Islet precursor cell (in vitro differentiated cells): Measurements from ENCODE around the gene LAIR1.
"Not testable (repeated sequence)": the region's sequence is repeated elsewhere in the genome, so short reads cannot be mapped to it uniquely, and the experiment has no call there.

Experiments used
- DNase-seq: peaks from one replicate; pipeline ENCODE4 v3.0.0-alpha.2; 2018

Gene LAIR1

GRCh38 chr19:54364775-54365257 lies at the start of gene LAIR1:
Gene LAIR1, minus strand, starts transcription at chr19:54364931. Its CDS starts 127 bp downstream, at chr19:54364804.
- DNase-seq = peak; percentile 57

GRCh38 chr19:54414156-54414555 lies 49.4 kb upstream of the LAIR1 start:
- DNase-seq = no peak

- DNase-seq = no peak
These were observed 48.1 kb upstream of the LAIR1 start for GRCh38 chr19:54412877-54413276.

- DNase-seq = no peak
These were observed 46.3 kb upstream of the LAIR1 start for GRCh38 chr19:54411033-54411432.

- no peak for DNase-seq
These were observed 43.8 kb upstream of the LAIR1 start for GRCh38 chr19:54408456-54409026.

- no peak for DNase-seq
These were observed 43.0 kb upstream of the LAIR1 start for GRCh38 chr19:54407780-54408179.

- DNase-seq = no peak
These were observed 40.9 kb upstream of the LAIR1 start for GRCh38 chr19:54405628-54406027.

- DNase-seq = no peak
These were observed 38.3 kb upstream of the LAIR1 start for GRCh38 chr19:54403054-54403453.

- no peak for DNase-seq
These were observed 36.2 kb upstream of the LAIR1 start for GRCh38 chr19:54400913-54401312.

- DNase-seq = no peak
These were observed 34.5 kb upstream of the LAIR1 start for GRCh38 chr19:54399189-54399588.

GRCh38 chr19:54395685-54396084 lies 31.0 kb upstream of the LAIR1 start:
- no peak for DNase-seq

GRCh38 chr19:54393381-54393780 lies 28.6 kb upstream of the LAIR1 start:
- DNase-seq = peak; percentile 76

GRCh38 chr19:54392105-54392504 lies 27.4 kb upstream of the LAIR1 start:
- no peak for DNase-seq

GRCh38 chr19:54391589-54392061 lies 26.9 kb upstream of the LAIR1 start:
- DNase-seq = no peak

- DNase-seq = peak; percentile 78
These were observed 26.3 kb upstream of the LAIR1 start for GRCh38 chr19:54390942-54391577.

- no peak for DNase-seq
These were observed 24.8 kb upstream of the LAIR1 start for GRCh38 chr19:54389553-54389952.

- no peak for DNase-seq
These were observed 24.0 kb upstream of the LAIR1 start for GRCh38 chr19:54388802-54389139.

- no peak for DNase-seq
These were observed 23.5 kb upstream of the LAIR1 start for GRCh38 chr19:54387991-54388801.

GRCh38 chr19:54383330-54383729 lies 18.6 kb upstream of the LAIR1 start:
- DNase-seq = no peak

- not testable (repeated sequence) for DNase-seq
These were observed 17.3 kb upstream of the LAIR1 start for GRCh38 chr19:54382041-54382440.

- DNase-seq = no peak
These were observed 16.2 kb upstream of the LAIR1 start for GRCh38 chr19:54380897-54381296.

- DNase-seq = no peak
These were observed 14.5 kb upstream of the LAIR1 start for GRCh38 chr19:54379187-54379678.

GRCh38 chr19:54376610-54377285 lies 12.0 kb upstream of the LAIR1 start:
- no peak for DNase-seq
